Caki2 (cell line): ENCODE data around the gene RUNDC3A. TPM values are rescaled to one million over a fixed set of nuclear protein-coding genes. Genes with fewer than 3 reads are reported as not detected.
A peak's percentile ranks its signal among the peaks of the same experiment; 100 is the strongest.
"Not testable (repeated sequence)": the region's sequence is repeated elsewhere in the genome, so short reads cannot be mapped to it uniquely, and the experiment has no call there.

Experiments
- DNase-seq: peaks from one replicate; pipeline ENCODE4 v3.0.0-alpha.2; 2015; ENCODE audit warnings: low read depth
- in situ Hi-C: cut with HindIII; loops from 2 replicates; pipeline ENCODE4 v1.10.0; 2016; ENCODE audit warnings: low sequenced_read_pairs, low pct_unique_long_range_greater_than_20kb, mixed read lengths
- total RNA-seq: library from RNA; depleted of rRNA; stranded (reverse); fragments of >200 nt; shearing (Covaris generic); gene quantifications from 2 replicates; pipeline ENCODE4 v1.2.3, GENCODE V29; 2014; ENCODE audit warnings: low replicate concordance

The RUNDC3A gene
- total RNA-seq, 1 experiment from 2014 or later: 2.2 TPM

GRCh38 chr17:44331249-44331760, 22.9 kb downstream of the RUNDC3A start:
- in situ Hi-C loops: no loop called here
- DNase-seq: peak; percentile 88

- in situ Hi-C loops: no loop called here
- no peak for DNase-seq
Measured at GRCh38 chr17:44333371-44333770, 25.0 kb downstream of the RUNDC3A start.

GRCh38 chr17:44334315-44334714, 25.9 kb downstream of the RUNDC3A start:
- in situ Hi-C loops: no loop called here
- no peak for DNase-seq

GRCh38 chr17:44334727-44335126, 26.3 kb downstream of the RUNDC3A start:
- in situ Hi-C loops: no loop called here

GRCh38 chr17:44335564-44335963, 27.2 kb downstream of the RUNDC3A start:
- no peak for DNase-seq
- in situ Hi-C loops: no loop called here

More at GRCh38 chr17:44334727-44335126, 26.3 kb downstream of the RUNDC3A start:
- peak; percentile 22 for DNase-seq

GRCh38 chr17:44335968-44336367, 27.6 kb downstream of the RUNDC3A start:
- DNase-seq: no peak
- in situ Hi-C loops: no loop called here

GRCh38 chr17:44338702-44339101, 30.3 kb downstream of the RUNDC3A start:
- in situ Hi-C loops: no loop called here

GRCh38 chr17:44340553-44340952, 32.2 kb downstream of the RUNDC3A start:
- DNase-seq, in situ Hi-C loops: not testable (repeated sequence)

More at GRCh38 chr17:44338702-44339101, 30.3 kb downstream of the RUNDC3A start:
- peak; percentile 71 for DNase-seq

GRCh38 chr17:44343510-44344209, 35.3 kb downstream of the RUNDC3A start:
- no peak for DNase-seq
- in situ Hi-C loops: no loop called here

GRCh38 chr17:44344939-44345453, 36.6 kb downstream of the RUNDC3A start, which contains the start of gene GRN:
Gene GRN, plus strand, starts transcription at chr17:44345302. Its CDS starts 3,863 bp downstream, at chr17:44349165.
- in situ Hi-C loops: no loop called here

GRCh38 chr17:44345454-44346026, 37.1 kb downstream of the RUNDC3A start:
- peak; percentile 67 for DNase-seq
- in situ Hi-C loops: no loop called here

More at GRCh38 chr17:44344939-44345453, 36.6 kb downstream of the RUNDC3A start, which contains the start of gene GRN:
- DNase-seq: peak; percentile 99

- no peak for DNase-seq
- in situ Hi-C loops: no loop called here
Measured at GRCh38 chr17:44346064-44346844, 37.9 kb downstream of the RUNDC3A start.

- DNase-seq, in situ Hi-C loops: not testable (repeated sequence)
Measured at GRCh38 chr17:44347206-44348055, 39.0 kb downstream of the RUNDC3A start.

GRCh38 chr17:44348234-44348987, 40.0 kb downstream of the RUNDC3A start:
- DNase-seq: peak; percentile 39

GRCh38 chr17:44348988-44349364, 40.6 kb downstream of the RUNDC3A start:
- DNase-seq: no peak
- in situ Hi-C loops: no loop called here

More at GRCh38 chr17:44348234-44348987, 40.0 kb downstream of the RUNDC3A start:
- in situ Hi-C loops: no loop called here

GRCh38 chr17:44349553-44350070, 41.2 kb downstream of the RUNDC3A start:
- in situ Hi-C loops: no loop called here
- DNase-seq: no peak

GRCh38 chr17:44350733-44351226, 42.4 kb downstream of the RUNDC3A start:
- peak; percentile 48 for DNase-seq
- in situ Hi-C loops: no loop called here
